Prostate gland (tissue), 2 donors: Measurements from ENCODE around the gene GSC. TPM values are rescaled to one million over a fixed set of nuclear protein-coding genes. Genes with fewer than 3 reads are reported as not detected.
"Not testable (repeated sequence)": the region's sequence is repeated elsewhere in the genome, so short reads cannot be mapped to it uniquely, and the experiment has no call there.

Source experiments
- DNase-seq: peaks from one replicate; pipeline ENCODE4 v3.0.0-alpha.2; 2019; ENCODE audit warnings: low spot score
- H3K27ac ChIP-seq, 2 donors: fragments of 200-600 bp; sonication (generic); 2 replicates each; pipeline ENCODE4 v1.5.1; 2017 to 2019
- H3K27me3 ChIP-seq: fragments of 200-600 bp; sonication (generic); replicated peaks from 2 replicates; pipeline ENCODE4 v1.5.1; 2019; ENCODE audit not compliant: insufficient read depth
- H3K36me3 ChIP-seq, 2 donors: fragments of 200-600 bp; sonication (generic); 1 replicate in 1 of 2; 2 replicates in 1 of 2; pipeline versions ENCODE4 v1.5.1 to v1.8.1; 2017 to 2019
- H3K4me1 ChIP-seq: fragments of 200-600 bp; sonication (generic); replicated peaks from 2 replicates; pipeline ENCODE4 v1.5.1; 2019
- H3K4me3 ChIP-seq, 2 donors: fragments of 200-600 bp; sonication (generic); 2 replicates each; pipeline ENCODE4 v1.5.1; 2017 to 2019
- H3K9me3 ChIP-seq: fragments of 200-600 bp; sonication (generic); 2 replicates; pipeline ENCODE4 v1.5.1; 2017
- CTCF ChIP-seq, 4 experiments: fragments of 200-600 bp in 2 of 4; fragments of 450-650 bp in 2 of 4; sonication (generic) in 2 of 4; IDR thresholded peaks; 1 replicate in 3 of 4; 2 replicates in 1 of 4; pipeline ENCODE4 v1.5.1; 2016 to 2019; ENCODE audit warnings: antibody characterized with exemption in 4 of 4, mild to moderate bottlenecking in 2 of 4, moderate library complexity in 2 of 4
- POLR2A ChIP-seq: fragments of 450-650 bp; IDR thresholded peaks from one replicate; pipeline ENCODE4 v1.6.1; 2016; ENCODE audit warnings: antibody characterized with exemption, mild to moderate bottlenecking
- POLR2AphosphoS5 ChIP-seq: sonication (generic); formaldehyde crosslinking; IDR thresholded peaks from one replicate; pipeline ENCODE4 v1.6.1; 2017; ENCODE audit warnings: antibody characterized with exemption
- WGBS: methylation state at CpG from one replicate; pipeline ENCODE4 v1.1.5; 2018; 5-methylcytosine and 5-hydroxymethylcytosine counted together
- intact Hi-C: fragments of 100-400 bp; cut with DNase I; formaldehyde crosslinking; loops from one replicate; pipeline ENCODE4 v1.14.2; 2022
- total RNA-seq, 2 donors: library from RNA; depleted of rRNA; stranded (reverse); fragments of >200 nt; gene quantifications; one replicate each; pipeline ENCODE4 v1.1.0, GENCODE V29; 2016

Gene GSC
- total RNA-seq, 2 donors from 2014 or later = 2.7 to 3.6 TPM

- H3K36me3 ChIP-seq = no peaks in the 10 kb centered on the region
- H3K4me3 ChIP-seq = no peak overlapping the region
- no peaks in the 10 kb centered on the region for H3K9me3 ChIP-seq
- intact Hi-C loops = no loop called here
- TF ChIP-seq CTCF (IDR thresholded peaks at IDR 0.05) = peak in 3 of 4 experiments; percentile 33 to 56 (median 44)
- TF ChIP-seq POLR2A = no peak
- no peak overlapping the region for H3K27ac ChIP-seq
- no peaks in the 10 kb centered on the region for H3K27me3 ChIP-seq
- 30% methylated on average over 11 of the region's 11 CpGs for WGBS
- H3K4me1 ChIP-seq = no peaks in the 10 kb centered on the region
- peak; percentile 31 for DNase-seq
These were observed 21.1 kb downstream of the GSC start for GRCh38 chr14:94748667-94749347.

GRCh38 chr14:94747739-94748138 is 22.2 kb downstream of the GSC start:
- DNase-seq = no peak

GRCh38 chr14:94747153-94747552 is 22.8 kb downstream of the GSC start:
- H3K9me3 ChIP-seq, H3K27me3 ChIP-seq, DNase-seq, H3K27ac ChIP-seq, intact Hi-C loops, H3K36me3 ChIP-seq, H3K4me3 ChIP-seq, H3K4me1 ChIP-seq: not testable (repeated sequence)
- 86% methylated on average over 7 of the region's 7 CpGs for WGBS

More at GRCh38 chr14:94747739-94748138, 22.2 kb downstream of the GSC start:
- Histone ChIP-seq H3K9me3 (no peaks in the 10 kb centered on the region), H3K36me3 (no peaks in the 10 kb centered on the region), H3K27me3 (no peaks in the 10 kb centered on the region), H3K27ac (no peak overlapping the region), H3K4me1 (no peaks in the 10 kb centered on the region), H3K4me3 (no peak overlapping the region)
- intact Hi-C loops = no loop called here
- TF ChIP-seq POLR2AphosphoS5 (no peak), CTCF (IDR thresholded peaks at IDR 0.05) (no peak), POLR2A (no peak)
- WGBS = 85% methylated on average over 3 of the region's 3 CpGs

GRCh38 chr14:94746131-94746530 is 23.8 kb downstream of the GSC start:
- Histone ChIP-seq H3K4me3 (no peak overlapping the region), H3K36me3 (no peaks in the 10 kb centered on the region), H3K27me3 (no peaks in the 10 kb centered on the region), H3K4me1 (no peaks in the 10 kb centered on the region), H3K9me3 (no peaks in the 10 kb centered on the region), H3K27ac (no peak overlapping the region)
- 99% methylated on average over 3 of the region's 3 CpGs for WGBS
- intact Hi-C loops = no loop called here
- TF ChIP-seq CTCF (IDR thresholded peaks at IDR 0.05) = no peak
- no peak for TF ChIP-seq POLR2AphosphoS5
- no peak for TF ChIP-seq POLR2A
- no peak for DNase-seq

- 84% methylated on average over 5 of the region's 5 CpGs for WGBS
- Histone ChIP-seq H3K27me3 (no peaks in the 10 kb centered on the region), H3K27ac (no peak overlapping the region), H3K9me3 (no peaks in the 10 kb centered on the region), H3K36me3 (no peaks in the 10 kb centered on the region), H3K4me3 (no peak overlapping the region), H3K4me1 (no peaks in the 10 kb centered on the region)
- TF ChIP-seq POLR2AphosphoS5 (no peak), CTCF (IDR thresholded peaks at IDR 0.05) (no peak), POLR2A (no peak)
- no peak for DNase-seq
- intact Hi-C loops = no loop called here
These were observed 31.2 kb downstream of the GSC start for GRCh38 chr14:94738751-94739150.
